Measurements from ENCODE around the gene BICRA.
A peak's percentile ranks its signal among the peaks of the same experiment; 100 is the strongest.
"Not testable (repeated sequence)": the region's sequence is repeated elsewhere in the genome, so short reads cannot be mapped to it uniquely, and the experiment has no call there.

Gene BICRA

GRCh38 chr19:47707135-47707925 lies 98.4 kb downstream of the BICRA start:
- H3K4me3 ChIP-seq (ENCODE audit: low read depth, low read length), result no peak overlapping the region

- no peak overlapping the region for H3K4me3 ChIP-seq (ENCODE audit: low read depth, low read length)
Observed at GRCh38 chr19:47711652-47712242, 102.8 kb downstream of the BICRA start.

- peak within 1 kb of the TSS; percentile 53 for H3K4me3 ChIP-seq (ENCODE audit: low read depth, low read length)
Observed at GRCh38 chr19:47713046-47714021, 104.4 kb downstream of the BICRA start, which contains the start of gene EHD2. EHD2 (plus strand) TSS chr19:47713422; CDS start chr19:47716613, 3,191 bp downstream.

GRCh38 chr19:47714339-47714738 lies 105.4 kb downstream of the BICRA start:
- H3K4me3 ChIP-seq (ENCODE audit: low read depth, low read length), result no peak overlapping the region

GRCh38 chr19:47714855-47715254 lies 105.9 kb downstream of the BICRA start:
- H3K4me3 ChIP-seq (ENCODE audit: low read depth, low read length), result not testable (repeated sequence)

- no peak overlapping the region for H3K4me3 ChIP-seq (ENCODE audit: low read depth, low read length)
Observed at GRCh38 chr19:47716270-47716937, 107.5 kb downstream of the BICRA start.

GRCh38 chr19:47718415-47719046 lies 109.6 kb downstream of the BICRA start:
- not testable (repeated sequence) for H3K4me3 ChIP-seq (ENCODE audit: low read depth, low read length)

GRCh38 chr19:47719047-47719859 lies 110.3 kb downstream of the BICRA start:
- H3K4me3 ChIP-seq (ENCODE audit: low read depth, low read length), result no peak overlapping the region

GRCh38 chr19:47720669-47721422 lies 111.9 kb downstream of the BICRA start:
- no peak overlapping the region for H3K4me3 ChIP-seq (ENCODE audit: low read depth, low read length)

GRCh38 chr19:47723581-47723940 lies 114.6 kb downstream of the BICRA start:
- no peak overlapping the region for H3K4me3 ChIP-seq (ENCODE audit: low read depth, low read length)

GRCh38 chr19:47725759-47726401 lies 116.9 kb downstream of the BICRA start:
- no peak overlapping the region for H3K4me3 ChIP-seq (ENCODE audit: low read depth, low read length)

GRCh38 chr19:47726467-47726866 lies 117.5 kb downstream of the BICRA start:
- no peak overlapping the region for H3K4me3 ChIP-seq (ENCODE audit: low read depth, low read length)

- H3K4me3 ChIP-seq (ENCODE audit: low read depth, low read length), result not testable (repeated sequence)
Observed at GRCh38 chr19:47728295-47728694, 119.4 kb downstream of the BICRA start.

GRCh38 chr19:47729468-47729798 lies 120.5 kb downstream of the BICRA start:
- peak overlapping the region; percentile 29 for H3K4me3 ChIP-seq (ENCODE audit: low read depth, low read length)

- peak overlapping the region; percentile 29 for H3K4me3 ChIP-seq (ENCODE audit: low read depth, low read length)
Observed at GRCh38 chr19:47729799-47730520, 121.0 kb downstream of the BICRA start.

GRCh38 chr19:47730521-47730889 lies 121.6 kb downstream of the BICRA start:
- H3K4me3 ChIP-seq (ENCODE audit: low read depth, low read length), result no peak overlapping the region

GRCh38 chr19:47730910-47731309 lies 122.0 kb downstream of the BICRA start:
- H3K4me3 ChIP-seq (ENCODE audit: low read depth, low read length), result no peak overlapping the region

- no peak overlapping the region for H3K4me3 ChIP-seq (ENCODE audit: low read depth, low read length)
Observed at GRCh38 chr19:47735131-47735530, 126.2 kb downstream of the BICRA start.
